Left renal pelvis (tissue), 4 donors: ENCODE results near the gene ZDHHC14. TPM values are rescaled to one million over a fixed set of nuclear protein-coding genes. Genes with fewer than 3 reads are reported as not detected.
"Not testable (repeated sequence)": the region's sequence is repeated elsewhere in the genome, so short reads cannot be mapped to it uniquely, and the experiment has no call there.

Experiments
- DNase-seq, 4 donors: peaks; one replicate each; pipeline ENCODE4 v3.0.0-alpha.2; 2013; ENCODE audit warnings: low read depth in 4 of 4, low spot score in 3 of 4
- polyA plus RNA-seq, 4 donors: library from polyadenylated mRNA; unstranded; fragments of 120-200 nt; gene quantifications; one replicate each; pipeline ENCODE4 v1.2.1, GENCODE V29; 2013; ENCODE audit not compliant: insufficient read length in 4 of 4

ZDHHC14 gene
- polyA plus RNA-seq, 4 donors = 14.3 to 25.1 (median 21.5) TPM

DNA sequence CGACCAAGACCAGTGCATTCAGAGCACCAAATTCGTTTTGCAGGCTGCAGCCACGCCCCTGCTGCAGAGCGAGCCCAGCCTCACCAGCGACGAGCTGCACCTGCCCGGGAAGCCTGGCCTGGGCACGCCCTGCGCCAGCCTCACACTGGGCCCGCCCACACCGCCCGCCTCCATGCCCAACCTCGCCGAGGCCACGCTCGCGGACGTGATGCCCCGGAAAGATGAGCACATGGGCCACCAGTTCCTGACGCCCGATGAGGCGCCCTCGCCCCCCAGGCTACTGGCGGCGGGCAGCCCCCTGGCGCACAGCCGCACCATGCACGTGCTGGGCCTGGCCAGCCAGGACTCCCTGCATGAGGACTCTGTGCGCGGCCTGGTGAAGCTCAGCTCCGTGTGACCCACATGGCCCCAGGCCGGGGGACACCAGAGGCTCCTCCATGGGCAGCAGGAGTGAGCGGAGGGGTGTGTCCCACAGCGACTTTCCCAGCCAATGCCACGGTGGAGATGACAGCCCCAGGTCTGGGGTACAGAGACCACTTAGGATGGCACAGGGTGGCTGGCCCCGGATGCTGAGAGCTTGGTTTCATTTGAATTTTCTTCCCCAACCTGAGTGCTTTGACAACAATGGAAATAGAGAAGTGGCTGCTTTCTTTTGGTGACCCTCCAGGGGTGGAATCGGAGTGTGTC, 291.9 kb downstream of the ZDHHC14 start:
- no peak for DNase-seq

DNA sequence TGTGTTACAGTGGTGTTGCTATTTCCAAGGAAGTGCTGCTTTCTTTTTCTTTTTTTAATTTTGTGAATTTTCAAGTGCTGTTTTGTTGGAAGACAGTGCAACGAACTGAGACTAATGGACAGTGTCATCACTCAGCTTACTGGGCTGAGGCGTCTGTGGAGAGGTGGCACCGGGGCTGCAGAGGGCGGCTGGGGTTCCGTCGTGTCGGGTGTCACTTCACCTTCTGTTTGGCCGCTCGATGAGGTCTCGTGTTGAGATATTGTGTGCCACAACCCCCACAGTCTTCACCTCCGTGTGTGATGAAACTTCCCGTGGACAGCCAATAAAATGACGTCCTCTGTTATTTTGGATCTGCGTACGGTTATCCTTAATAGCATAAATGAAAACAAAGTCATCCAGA, 292.6 kb downstream of the ZDHHC14 start:
- no peak for DNase-seq

GRCh38 chr6:157674061-157674460, 293.1 kb downstream of the ZDHHC14 start:
- DNase-seq = no peak

- DNase-seq = no peak
These were observed 294.8 kb downstream of the ZDHHC14 start for GRCh38 chr6:157675831-157676230.

GRCh38 chr6:157676241-157676640, 295.3 kb downstream of the ZDHHC14 start:
- DNase-seq = no peak

GRCh38 chr6:157677235-157677634, 296.2 kb downstream of the ZDHHC14 start:
- no peak for DNase-seq

- DNase-seq = no peak
These were observed 298.9 kb downstream of the ZDHHC14 start for GRCh38 chr6:157679605-157680580.

DNA sequence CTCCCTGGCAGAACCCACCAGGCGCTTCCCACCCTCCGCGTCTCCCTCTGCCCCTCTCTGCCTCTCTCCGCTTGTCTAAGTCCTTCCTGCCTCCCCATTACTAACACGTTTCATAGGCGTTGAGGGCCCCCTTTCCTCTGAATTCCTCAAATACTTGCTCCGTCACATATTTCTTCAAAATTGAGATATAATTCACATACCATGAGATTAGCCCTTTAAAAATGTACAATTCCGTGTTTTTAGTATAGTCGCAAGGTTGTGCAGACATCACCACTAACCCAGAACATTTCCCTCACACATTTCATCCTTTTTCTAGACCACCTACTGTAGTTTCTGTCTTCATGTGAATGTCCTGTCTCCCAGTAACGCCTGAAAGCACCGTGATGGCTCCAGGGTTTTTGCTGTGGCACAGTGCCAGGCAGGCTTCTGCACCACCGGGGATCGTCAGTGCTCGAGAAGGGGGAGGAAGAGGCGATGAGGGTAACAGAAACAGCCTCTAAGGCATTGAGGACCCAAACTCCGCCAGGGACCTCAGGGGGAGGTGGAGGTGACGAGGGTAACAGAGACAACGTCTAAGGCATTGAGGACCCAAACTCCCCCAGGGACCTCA, 300.2 kb downstream of the ZDHHC14 start:
- no peak for DNase-seq

DNA sequence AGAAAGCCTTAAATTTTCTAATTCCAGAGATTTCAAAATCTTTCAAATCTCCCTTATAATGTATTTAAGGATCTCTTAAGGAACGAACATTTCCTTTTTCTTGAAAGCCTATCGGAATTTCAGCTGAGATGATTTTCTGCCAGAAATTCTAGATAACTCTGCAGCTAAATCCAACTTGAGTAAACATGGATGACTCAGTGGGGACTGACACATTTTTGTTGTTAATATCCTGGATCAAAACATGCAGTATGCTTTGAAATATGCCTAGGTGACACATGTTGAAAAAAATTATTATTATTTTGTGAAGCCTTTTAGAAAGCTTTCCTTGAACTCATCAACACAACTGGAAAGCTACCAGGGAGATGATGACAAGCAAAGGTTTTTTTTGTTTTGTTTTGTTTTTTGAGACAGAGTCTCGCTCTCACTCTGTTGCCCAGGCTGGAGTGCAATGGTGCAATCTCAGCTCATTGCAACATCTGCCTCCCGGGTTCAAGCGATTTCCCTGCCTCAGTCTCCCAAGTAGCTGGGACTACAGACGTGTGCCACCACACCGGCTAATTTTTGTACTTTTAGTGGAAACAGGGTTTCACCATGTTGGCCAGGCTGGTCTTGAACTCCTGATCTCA, 302.0 kb downstream of the ZDHHC14 start:
- no peak for DNase-seq

GRCh38 chr6:157683707-157684106, 302.7 kb downstream of the ZDHHC14 start:
- no peak for DNase-seq

DNA sequence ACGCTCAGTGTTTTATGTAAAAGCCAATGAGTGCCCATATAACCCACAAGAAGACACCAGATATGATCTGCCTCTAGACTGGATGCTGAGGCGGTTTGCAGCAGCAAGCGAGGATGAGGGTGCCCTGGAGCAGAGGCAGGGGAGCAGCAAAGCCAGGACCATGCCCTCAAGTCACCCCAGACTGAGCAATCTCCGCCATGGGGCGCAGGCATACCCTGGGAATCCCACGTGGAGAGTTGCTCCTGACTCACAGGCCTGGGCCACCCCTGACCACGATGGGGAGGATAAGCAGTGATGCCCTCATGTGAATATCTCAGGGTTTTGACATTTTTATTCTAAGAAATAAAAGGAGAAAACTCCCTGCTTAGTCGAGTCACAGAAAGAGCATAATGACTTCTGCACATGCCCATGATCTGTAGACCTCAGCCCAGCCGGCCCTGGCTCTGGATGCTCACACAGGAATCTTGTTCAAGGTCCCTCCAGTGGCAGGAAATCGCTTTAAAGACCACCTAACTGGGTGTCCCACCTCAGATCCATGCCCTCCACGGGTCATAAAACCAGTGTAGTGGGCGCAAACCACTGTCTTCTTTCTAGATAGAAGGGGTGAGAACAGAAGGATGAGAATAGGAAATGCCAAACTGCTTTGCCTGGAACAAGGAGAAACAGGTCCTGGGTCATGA, 303.8 kb downstream of the ZDHHC14 start:
- DNase-seq = no peak

- no peak for DNase-seq
These were observed 304.7 kb downstream of the ZDHHC14 start for GRCh38 chr6:157685596-157686280.

GRCh38 chr6:157688275-157688959, 307.4 kb downstream of the ZDHHC14 start:
- DNase-seq = no peak

GRCh38 chr6:157688960-157689599, 308.1 kb downstream of the ZDHHC14 start:
- no peak for DNase-seq

DNA sequence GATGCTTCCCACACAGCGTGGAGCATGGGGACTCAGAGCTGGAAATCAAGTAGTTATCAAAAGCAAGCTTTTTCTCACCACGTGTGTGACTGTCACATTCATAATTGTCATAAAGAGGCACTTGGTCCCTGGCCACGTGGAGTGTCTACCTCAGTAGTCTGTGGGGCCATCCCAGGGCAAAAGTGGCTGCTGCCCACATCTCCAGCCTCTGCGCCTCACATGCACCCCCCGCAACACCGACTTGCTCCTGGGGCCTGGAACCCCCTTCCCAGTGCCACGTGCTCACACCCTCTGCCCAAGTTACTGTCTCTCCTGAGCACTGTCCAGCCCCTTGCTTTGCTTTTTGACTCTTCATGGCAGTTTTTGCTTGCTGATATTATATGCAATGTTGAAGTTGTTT, 308.9 kb downstream of the ZDHHC14 start:
- DNase-seq = no peak

DNA sequence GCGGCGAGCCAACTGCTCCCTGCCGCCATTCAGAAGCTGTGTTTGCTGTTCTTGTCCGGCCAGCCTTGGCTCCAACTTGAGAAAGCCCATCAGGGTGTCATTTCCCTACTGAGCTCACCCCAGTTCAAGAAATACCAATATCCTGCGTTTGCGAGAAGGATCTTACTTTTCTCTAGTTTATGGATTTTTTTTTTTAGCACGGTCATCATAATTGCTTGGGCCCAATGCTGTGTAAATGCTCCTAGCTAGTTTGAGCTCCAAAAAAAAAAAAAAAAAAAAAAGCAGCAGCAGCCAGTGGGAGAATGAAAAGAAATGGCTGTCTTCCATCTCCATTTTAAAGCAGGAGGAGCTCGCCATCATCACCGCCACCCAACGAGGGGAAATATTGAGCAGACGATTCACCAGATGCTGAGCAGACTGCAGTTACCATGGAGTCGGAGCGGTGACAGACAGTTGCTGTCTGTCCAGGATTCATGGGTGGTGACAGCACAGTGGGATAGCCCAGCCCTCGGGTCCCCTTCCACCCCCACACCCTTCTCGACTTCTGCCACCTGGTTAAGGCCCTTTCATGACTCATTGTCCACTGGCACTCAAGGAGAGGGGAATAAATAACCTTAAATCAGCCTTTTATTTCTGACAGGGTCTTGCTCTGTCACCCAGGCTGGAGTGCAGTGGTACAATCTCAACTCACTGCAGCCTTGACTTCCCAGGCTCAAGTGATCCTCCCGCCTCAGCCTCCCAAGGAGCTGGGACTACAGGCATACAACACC, 309.6 kb downstream of the ZDHHC14 start:
- DNase-seq = no peak

DNA sequence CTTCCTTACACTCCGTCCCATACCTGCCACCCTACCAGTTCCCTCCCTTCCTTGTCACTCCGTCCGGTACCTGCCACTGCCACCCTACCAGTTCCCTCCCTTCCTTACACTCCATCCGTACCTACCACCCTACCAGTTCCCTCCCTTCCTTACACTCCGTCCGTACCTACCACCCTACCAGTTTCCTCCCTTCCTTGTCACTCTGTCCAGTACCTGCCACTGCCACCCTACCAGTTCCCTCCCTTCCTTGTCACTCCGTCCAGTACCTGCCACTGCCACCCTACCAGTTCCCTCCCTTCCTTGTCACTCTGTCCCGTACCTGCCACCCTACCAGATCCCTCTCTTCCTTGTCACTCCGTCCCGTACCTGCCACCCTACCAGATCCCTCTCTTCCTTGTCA, 310.6 kb downstream of the ZDHHC14 start:
- not testable (repeated sequence) for DNase-seq

DNA sequence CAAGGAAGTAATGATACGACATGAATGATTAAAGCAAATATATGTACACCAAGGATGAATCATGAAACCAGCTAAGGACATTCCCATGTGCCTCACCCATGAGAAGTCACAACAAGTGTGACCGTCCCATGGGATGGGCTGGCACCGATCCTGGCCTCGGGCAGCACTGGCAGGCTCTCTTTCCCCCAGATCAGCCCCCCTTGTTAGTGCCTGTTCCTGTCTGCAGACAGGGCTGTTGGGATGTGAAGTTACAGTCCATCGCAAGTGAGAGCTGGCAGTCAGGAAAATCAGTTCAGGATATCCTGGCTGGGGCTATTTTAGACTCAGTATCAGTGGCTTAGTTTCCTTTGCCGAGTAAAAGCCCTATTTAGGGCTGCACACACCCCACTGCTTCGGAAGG, 312.9 kb downstream of the ZDHHC14 start:
- DNase-seq = no peak
